A549 treated with CORT108297 at 1 μM for 4 hours (cell line): Measurements from ENCODE around the gene CCDC61. TPM values are rescaled to one million over a fixed set of nuclear protein-coding genes. Genes with fewer than 3 reads are reported as not detected.

Experiments
- total RNA-seq: library from RNA; stranded (reverse); fragments of 200-300 nt; extraction: Qiagen RNA extraction; gene quantifications from 5 replicates; pipeline ENCODE4 v1.2.3, GENCODE V29; 2022

The CCDC61 gene, protein sequence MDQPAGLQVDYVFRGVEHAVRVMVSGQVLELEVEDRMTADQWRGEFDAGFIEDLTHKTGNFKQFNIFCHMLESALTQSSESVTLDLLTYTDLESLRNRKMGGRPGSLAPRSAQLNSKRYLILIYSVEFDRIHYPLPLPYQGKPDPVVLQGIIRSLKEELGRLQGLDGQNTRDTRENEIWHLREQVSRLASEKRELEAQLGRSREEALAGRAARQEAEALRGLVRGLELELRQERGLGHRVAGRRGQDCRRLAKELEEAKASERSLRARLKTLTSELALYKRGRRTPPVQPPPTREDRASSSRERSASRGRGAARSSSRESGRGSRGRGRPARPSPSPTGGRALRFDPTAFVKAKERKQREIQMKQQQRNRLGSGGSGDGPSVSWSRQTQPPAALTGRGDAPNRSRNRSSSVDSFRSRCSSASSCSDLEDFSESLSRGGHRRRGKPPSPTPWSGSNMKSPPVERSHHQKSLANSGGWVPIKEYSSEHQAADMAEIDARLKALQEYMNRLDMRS
- total RNA-seq = 4.7 to 6.5 TPM (median 5.4 TPM) in 5 replicates

DNA sequence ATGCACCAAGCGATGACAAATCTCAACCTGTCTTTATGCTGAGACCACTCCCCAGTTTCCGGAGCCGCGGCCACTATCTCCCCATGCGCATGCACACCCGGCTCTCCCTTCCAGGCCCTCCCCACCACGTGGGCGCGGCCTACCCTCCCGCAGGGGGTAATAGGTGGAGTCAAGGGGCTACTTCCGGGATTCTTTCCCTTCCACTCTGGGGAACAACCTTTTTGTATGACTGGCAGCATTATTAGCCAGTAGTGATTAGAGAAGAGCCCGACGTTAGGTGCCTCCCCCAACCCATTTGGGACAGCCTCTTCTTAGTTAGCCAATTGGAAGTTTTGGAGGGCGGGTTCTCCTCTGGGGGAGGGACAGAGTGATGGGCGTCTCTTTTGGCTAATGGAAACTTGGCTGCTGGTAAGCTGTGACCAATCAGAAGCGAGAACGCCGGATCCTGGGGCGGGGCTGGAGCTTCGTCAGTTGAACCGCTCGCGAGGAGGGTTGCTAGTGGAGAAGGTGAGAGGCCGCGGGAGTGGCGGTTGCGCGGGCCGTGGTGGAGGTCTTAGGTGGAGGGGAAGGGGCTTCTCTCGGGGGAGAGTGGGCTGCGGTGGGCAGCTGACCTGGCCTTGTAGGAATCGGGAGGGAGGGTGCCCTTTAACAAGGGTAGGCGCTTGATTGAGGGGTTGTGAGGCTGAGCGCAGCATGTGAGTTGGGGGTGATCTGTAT lies at the start of gene CCDC61:
CCDC61 (plus strand) TSS at position 470 of the 717 bp plus-strand sequence. CDS start 7,552 bp downstream, outside the sequence.

DNA sequence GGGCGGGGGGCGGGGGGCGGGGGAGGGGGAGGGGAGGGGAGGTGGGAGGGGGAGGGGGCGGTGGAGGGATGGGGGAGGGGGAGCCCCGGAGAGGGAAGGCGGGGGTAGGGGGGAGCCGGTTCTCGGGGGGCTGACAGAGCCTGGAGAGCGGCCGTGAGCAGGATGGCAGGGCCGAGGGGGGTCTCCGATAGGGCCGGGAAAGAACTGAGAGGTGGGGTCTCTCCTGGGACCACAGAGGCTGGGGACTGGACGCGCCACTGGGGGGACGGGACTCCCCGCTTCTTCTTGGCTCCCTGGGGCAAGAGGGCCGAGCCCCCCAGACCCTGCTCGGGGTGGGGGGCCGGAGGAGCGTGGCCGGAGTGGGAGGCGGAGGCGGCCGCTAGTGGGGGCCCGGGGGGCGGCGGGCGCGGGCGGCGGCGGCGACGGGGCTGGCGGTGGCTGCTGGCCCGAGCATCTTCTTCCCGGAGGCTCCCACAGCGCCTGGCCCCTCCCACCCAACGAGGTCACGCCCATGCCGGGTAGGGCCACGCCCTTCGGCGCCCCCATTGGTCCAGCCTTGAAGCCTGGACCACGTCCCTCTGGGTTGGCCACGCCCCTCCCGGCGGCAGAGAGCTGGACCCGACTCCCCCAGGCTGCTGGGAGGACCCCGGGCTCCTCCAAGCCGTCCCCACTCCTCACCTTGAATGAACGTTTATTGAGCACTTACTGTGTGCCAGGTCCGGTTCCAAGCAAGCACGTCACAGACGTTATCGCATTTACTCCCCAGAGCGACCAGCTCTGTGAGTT lies 21.5 kb upstream of the CCDC61 start, which contains the start of gene NOVA2:
NOVA2 (minus strand) TSS at position 313 of the 786 bp plus-strand sequence. CDS start 514 bp downstream, outside the sequence.

DNA sequence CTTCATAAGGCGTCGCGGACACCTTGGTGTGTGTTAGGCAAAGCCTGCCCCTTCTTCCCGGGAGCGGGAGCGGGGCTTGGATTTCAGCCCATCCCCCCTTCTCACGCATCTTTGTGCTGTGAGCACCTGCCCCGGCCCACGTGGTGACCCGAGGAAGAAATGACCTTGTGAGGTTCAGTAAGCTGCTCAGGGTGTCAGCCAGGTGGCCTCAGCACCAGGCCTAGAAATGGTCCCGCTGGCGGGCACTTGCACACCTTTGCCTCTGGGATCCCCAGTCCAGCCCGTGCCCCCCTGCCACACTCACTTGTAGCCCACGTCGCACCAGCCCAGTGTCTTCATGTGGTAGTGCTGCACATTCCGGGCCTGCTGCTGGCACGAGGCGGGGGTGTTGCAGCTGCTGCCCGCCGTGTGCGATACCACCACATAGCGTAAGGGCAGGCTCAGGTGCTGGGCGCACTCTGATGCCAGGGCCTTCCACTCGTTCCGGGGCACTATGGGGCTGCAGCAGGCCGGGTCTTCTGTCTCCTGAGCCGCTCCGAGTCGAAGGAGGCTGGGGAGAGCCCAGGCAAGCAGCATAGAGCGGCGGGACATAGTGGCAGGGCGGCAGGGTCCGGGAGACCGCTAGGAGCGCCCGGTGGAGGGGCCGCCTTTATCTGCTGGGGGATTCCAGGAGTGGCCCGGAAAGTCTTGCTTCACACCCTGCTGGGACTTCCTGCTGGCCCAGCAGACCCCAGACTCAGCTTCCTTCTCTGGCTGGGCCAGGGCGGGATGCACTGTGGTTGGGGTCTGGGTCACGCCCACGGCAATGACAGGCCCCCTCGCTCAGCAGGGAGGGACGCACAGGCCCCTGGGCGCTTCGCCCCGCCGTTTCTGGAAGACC lies 27.4 kb downstream of the CCDC61 start, which contains the start of gene PGLYRP1:
PGLYRP1 (minus strand) TSS at position 623 of the 880 bp plus-strand sequence; CDS start at position 591, 32 bp downstream.

DNA sequence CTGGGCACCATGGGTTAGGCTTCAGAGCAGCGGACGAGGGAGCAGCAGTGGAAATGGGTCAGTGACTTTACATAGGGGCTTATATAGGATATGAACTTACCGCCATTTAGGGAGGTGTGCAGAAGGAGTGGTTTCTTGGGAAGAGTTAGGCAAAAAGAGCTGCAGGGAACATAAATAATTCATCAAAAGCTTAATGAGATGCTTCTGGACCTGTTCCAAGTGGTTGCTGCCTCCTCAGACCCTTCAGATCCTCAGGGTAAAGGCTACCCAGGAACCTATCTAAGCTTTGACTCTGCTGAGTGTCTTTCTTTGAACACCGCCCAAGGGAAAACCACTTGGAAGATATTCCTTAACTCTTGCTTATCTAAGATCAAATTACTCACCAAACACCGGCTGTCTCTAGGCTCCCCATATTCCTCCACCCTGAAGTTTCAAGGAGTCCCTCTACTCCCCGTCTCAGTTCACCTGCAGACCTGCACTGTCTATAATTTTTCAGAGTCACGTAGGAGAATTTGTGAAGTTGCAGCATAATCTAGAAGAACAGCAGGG lies 45.8 kb downstream of the CCDC61 start, which contains the start of gene IGFL4:
IGFL4 (minus strand) TSS at position 51 of the 549 bp plus-strand sequence; CDS start at position 11, 40 bp downstream.

Other genes with a start within 250 kb of the CCDC61 start
- gene SIX5, start 226.2 kb upstream of the CCDC61 start, total RNA-seq = 18.9 to 34.0 TPM (median 32.5 TPM) in 5 replicates
- gene DMPK, start 213.0 kb upstream of the CCDC61 start, total RNA-seq = 37.3 to 58.8 TPM (median 54.3 TPM) in 5 replicates
- gene DMWD, start 202.6 kb upstream of the CCDC61 start, total RNA-seq = 22.5 to 40.0 TPM (median 39.5 TPM) in 5 replicates
- not detected in 5 replicates for gene RSPH6A, start 180.2 kb upstream of the CCDC61 start, total RNA-seq
- gene SYMPK, start 132.3 kb upstream of the CCDC61 start, total RNA-seq = 57.1 to 81.7 TPM (median 76.6 TPM) in 5 replicates
- gene FOXA3, start 131.1 kb upstream of the CCDC61 start, total RNA-seq = 0.74 to 1.1 TPM (median 0.83 TPM) in 5 replicates
- 23.0 to 37.6 TPM (median 37.2 TPM) in 5 replicates for gene IRF2BP1, start 109.3 kb upstream of the CCDC61 start, total RNA-seq
- 6.0 to 10.7 TPM (median 9.9 TPM) in 5 replicates for gene MYPOP, start 92.9 kb upstream of the CCDC61 start, total RNA-seq
- not detected in 5 replicates for gene NANOS2, start 80.7 kb upstream of the CCDC61 start, total RNA-seq
- gene NOVA2, start 21.6 kb upstream of the CCDC61 start, total RNA-seq = 0.12 to 0.19 TPM (median 0.13 TPM) in 5 replicates
- not detected in 5 replicates for gene PGLYRP1, start 27.6 kb downstream of the CCDC61 start, total RNA-seq
- gene IGFL4, start 45.5 kb downstream of the CCDC61 start, total RNA-seq = 0.33 to 1.0 TPM (median 0.54 TPM) in 5 replicates
- gene IGFL3, start 129.2 kb downstream of the CCDC61 start, total RNA-seq = 0.20 to 0.45 TPM (median 0.31 TPM) in 5 replicates
- gene IGFL2, start 152.8 kb downstream of the CCDC61 start, total RNA-seq = 0.32 to 1.3 TPM (median 0.74 TPM) in 5 replicates
- gene IGFL1, start 234.3 kb downstream of the CCDC61 start, total RNA-seq = 1.9 to 3.2 TPM (median 2.5 TPM) in 5 replicates